A549 (cell line): ENCODE results near the gene XPO1.

Source experiments
- BHLHE40 ChIP-seq: IDR thresholded peaks from 2 replicates; pipeline ENCODE4 v1.6.1; 2012; ENCODE audit warnings: low read depth, low read length, inconsistent platforms
- CEBPB ChIP-seq, 2 experiments: fragments of >200 bp in 1 of 2; sonication (Bioruptor Twin) in 1 of 2; formaldehyde crosslinking in 1 of 2; IDR thresholded peaks; 2 replicates each; pipeline ENCODE4 v1.6.1; 2012 to 2016
- ELK1 ChIP-seq: fragments of 150-350 bp; IDR thresholded peaks from 2 replicates; pipeline ENCODE4 v1.6.1; 2014; ENCODE audit warnings: low read depth, mild to moderate bottlenecking, low read length
- HOXB13 ChIP-seq: fragments of 250-450 bp; sonication (Bioruptor Pico); IDR thresholded peaks from 2 replicates; pipeline ENCODE4 v1.5.0; 2020; ENCODE audit warnings: low read depth, mild to moderate bottlenecking, moderate library complexity
- MAX ChIP-seq: IDR thresholded peaks from 2 replicates; pipeline ENCODE4 v1.6.1; 2012
- POLR2A ChIP-seq: IDR thresholded peaks from 2 replicates; pipeline ENCODE4 v1.6.1; 2012; ENCODE audit warnings: mild to moderate bottlenecking, low read length
- SMC3 ChIP-seq: fragments of >200 bp; sonication (Bioruptor Twin); formaldehyde crosslinking; IDR thresholded peaks from 3 replicates; pipeline ENCODE4 v1.6.1; 2018; ENCODE audit warnings: inconsistent platforms
- ZC3H11A ChIP-seq: fragments of 450-650 bp; IDR thresholded peaks from 2 replicates; pipeline ENCODE4 v1.6.1; 2014; ENCODE audit warnings: antibody characterized with exemption, mild to moderate bottlenecking
- TF ChIP-seq, protein P1 (sequence below): fragments of 450-650 bp; IDR thresholded peaks from 2 replicates; pipeline ENCODE4 v1.6.1; 2014; ENCODE audit warnings: antibody characterized with exemption
- TF ChIP-seq, protein P2 (sequence below): fragments of >200 bp; sonication (Bioruptor Twin); formaldehyde crosslinking; IDR thresholded peaks from 3 replicates; pipeline ENCODE4 v1.5.1; 2016
- TF ChIP-seq, protein P3 (sequence below): fragments of 200-600 bp; sonication (generic); IDR thresholded peaks from 2 replicates; pipeline ENCODE4 v1.6.1; 2016; ENCODE audit warnings: antibody characterized with exemption, mild to moderate bottlenecking, moderate library complexity

GRCh38 chr2:61520261-61520660, 17.9 kb downstream of the XPO1 start:
- TF ChIP-seq, protein P1, sequence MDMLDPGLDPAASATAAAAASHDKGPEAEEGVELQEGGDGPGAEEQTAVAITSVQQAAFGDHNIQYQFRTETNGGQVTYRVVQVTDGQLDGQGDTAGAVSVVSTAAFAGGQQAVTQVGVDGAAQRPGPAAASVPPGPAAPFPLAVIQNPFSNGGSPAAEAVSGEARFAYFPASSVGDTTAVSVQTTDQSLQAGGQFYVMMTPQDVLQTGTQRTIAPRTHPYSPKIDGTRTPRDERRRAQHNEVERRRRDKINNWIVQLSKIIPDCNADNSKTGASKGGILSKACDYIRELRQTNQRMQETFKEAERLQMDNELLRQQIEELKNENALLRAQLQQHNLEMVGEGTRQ, result no peak
- TF ChIP-seq HOXB13 (CRISPR knock-in tag) (no peak), BHLHE40 (no peak), POLR2A (no peak), ELK1 (no peak), MAX (no peak), CEBPB (IDR thresholded peaks at IDR 0.05) (no peak), ZC3H11A (no peak), SMC3 (no peak)
- TF ChIP-seq, protein P2, sequence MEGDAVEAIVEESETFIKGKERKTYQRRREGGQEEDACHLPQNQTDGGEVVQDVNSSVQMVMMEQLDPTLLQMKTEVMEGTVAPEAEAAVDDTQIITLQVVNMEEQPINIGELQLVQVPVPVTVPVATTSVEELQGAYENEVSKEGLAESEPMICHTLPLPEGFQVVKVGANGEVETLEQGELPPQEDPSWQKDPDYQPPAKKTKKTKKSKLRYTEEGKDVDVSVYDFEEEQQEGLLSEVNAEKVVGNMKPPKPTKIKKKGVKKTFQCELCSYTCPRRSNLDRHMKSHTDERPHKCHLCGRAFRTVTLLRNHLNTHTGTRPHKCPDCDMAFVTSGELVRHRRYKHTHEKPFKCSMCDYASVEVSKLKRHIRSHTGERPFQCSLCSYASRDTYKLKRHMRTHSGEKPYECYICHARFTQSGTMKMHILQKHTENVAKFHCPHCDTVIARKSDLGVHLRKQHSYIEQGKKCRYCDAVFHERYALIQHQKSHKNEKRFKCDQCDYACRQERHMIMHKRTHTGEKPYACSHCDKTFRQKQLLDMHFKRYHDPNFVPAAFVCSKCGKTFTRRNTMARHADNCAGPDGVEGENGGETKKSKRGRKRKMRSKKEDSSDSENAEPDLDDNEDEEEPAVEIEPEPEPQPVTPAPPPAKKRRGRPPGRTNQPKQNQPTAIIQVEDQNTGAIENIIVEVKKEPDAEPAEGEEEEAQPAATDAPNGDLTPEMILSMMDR, result no peak
- TF ChIP-seq, protein P3, sequence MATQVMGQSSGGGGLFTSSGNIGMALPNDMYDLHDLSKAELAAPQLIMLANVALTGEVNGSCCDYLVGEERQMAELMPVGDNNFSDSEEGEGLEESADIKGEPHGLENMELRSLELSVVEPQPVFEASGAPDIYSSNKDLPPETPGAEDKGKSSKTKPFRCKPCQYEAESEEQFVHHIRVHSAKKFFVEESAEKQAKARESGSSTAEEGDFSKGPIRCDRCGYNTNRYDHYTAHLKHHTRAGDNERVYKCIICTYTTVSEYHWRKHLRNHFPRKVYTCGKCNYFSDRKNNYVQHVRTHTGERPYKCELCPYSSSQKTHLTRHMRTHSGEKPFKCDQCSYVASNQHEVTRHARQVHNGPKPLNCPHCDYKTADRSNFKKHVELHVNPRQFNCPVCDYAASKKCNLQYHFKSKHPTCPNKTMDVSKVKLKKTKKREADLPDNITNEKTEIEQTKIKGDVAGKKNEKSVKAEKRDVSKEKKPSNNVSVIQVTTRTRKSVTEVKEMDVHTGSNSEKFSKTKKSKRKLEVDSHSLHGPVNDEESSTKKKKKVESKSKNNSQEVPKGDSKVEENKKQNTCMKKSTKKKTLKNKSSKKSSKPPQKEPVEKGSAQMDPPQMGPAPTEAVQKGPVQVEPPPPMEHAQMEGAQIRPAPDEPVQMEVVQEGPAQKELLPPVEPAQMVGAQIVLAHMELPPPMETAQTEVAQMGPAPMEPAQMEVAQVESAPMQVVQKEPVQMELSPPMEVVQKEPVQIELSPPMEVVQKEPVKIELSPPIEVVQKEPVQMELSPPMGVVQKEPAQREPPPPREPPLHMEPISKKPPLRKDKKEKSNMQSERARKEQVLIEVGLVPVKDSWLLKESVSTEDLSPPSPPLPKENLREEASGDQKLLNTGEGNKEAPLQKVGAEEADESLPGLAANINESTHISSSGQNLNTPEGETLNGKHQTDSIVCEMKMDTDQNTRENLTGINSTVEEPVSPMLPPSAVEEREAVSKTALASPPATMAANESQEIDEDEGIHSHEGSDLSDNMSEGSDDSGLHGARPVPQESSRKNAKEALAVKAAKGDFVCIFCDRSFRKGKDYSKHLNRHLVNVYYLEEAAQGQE, result no peak
